HG03575 (cell line): Measurements from ENCODE around the gene FHIT.

Experiments
- ATAC-seq: cut with Tn5 transposase; IDR thresholded peaks from one replicate; pipeline ENCODE4 v1.9.1; 2021; ENCODE audit not compliant: unreplicated experiment, insufficient number of reproducible peaks, low FRiP score; ENCODE audit errors: extremely low read depth

Gene FHIT

GRCh38 chr3:60135474-60135873, 1115.8 kb downstream of the FHIT start:
- no peak for ATAC-seq

DNA sequence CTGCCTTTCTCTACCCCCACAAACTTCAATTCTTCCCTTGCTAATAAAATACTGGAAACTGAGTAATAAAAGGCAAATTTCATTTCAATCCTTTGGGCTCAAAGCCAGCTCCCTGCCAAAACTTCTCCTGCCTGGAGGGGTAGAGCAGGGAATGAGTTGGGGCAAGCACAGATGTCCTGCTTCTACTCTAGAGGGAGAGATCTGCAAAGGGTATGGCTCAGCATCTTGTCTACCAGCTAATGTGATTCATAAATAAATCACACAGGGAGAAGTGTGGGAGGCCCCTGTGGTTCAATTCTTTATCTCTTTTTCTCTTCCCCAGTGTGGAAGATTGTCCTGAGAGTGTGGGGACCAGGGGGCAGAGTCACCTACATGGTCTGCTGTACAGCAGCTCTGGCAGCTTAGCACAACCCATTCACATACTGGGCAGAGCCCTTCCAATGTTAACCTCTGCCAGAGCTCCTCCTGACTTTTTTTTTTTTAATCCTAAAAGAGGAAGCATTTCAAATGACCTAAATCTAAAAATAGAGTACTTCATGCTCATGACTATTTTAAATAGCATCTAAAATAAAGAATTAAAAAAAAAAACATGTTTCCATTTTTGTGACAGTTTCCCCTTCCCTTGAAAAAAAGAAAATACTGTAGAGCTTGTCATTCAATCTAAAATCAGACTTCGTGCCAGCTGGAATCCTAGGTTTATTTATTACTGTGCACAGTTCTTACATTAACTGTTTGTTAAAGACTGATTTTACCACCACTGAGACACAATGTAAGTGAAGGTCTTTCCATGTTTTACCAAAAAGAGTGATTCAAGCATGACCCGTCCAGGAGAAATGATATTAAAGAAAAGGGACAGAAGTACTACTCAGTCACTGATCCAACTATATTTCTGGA, 1117.7 kb downstream of the FHIT start:
- ATAC-seq: no peak

DNA sequence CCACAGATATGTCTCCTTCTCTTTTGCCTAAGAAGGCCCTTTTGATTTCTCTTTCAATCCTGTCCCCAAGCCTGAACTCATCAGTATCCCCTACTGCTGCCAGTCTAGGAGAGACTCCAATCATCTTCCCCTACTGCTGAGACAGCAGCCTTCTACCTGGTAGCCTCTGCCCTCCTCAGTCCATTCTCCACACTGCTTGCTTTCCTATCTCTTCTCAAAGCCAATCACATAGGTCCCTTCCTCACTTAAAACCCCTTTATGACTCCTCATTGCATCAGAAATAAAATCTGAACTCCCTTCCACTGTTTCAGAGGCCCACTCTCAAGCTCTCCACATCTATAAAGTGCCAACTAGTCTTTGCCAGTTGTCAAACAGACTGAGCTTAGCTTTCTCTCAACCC, 1119.6 kb downstream of the FHIT start:
- no peak for ATAC-seq

- ATAC-seq: no peak
Measured at GRCh38 chr3:60126511-60127304, 1124.5 kb downstream of the FHIT start.

GRCh38 chr3:60125686-60126085, 1125.6 kb downstream of the FHIT start:
- no peak for ATAC-seq

- ATAC-seq: no peak
Measured at GRCh38 chr3:60120245-60120644, 1131.0 kb downstream of the FHIT start.

DNA sequence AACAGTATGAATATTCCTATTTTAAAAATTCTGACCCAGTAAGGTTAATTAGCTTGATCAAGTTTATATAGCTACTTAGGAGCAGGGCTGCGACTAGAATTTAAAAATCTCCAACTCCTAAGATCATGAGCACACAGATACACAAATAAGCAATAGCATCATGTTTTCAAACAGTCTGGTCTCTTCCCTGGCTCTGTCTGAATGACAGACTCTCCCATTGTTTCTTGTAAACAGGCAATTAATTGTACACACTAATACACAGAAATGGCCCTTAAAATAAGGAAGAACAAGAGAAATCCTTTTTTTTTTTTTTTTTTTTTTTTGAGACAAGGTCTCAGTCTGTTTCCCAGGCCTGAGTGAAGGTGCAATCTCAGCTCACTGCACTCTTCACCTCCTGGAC, 1137.1 kb downstream of the FHIT start:
- ATAC-seq: no peak

DNA sequence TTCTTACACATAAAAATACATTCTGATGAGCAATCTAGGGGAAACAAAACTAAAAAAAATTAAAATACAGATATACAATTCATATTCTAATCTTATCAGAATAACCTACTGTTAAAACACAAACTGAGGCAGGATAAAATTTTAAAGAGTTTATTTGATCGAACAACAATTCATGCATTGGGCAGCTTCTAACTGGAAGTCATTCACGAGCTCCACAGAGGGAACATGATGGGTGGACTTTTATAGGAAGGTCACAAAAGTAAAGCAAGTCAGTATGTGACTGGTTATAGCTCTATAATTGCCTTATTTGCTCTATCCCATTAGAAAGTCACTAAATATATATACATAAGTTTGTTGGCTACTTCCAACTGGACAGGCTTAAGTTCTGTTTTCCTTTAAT, 1144.0 kb downstream of the FHIT start:
- ATAC-seq: no peak

- no peak for ATAC-seq
Measured at GRCh38 chr3:60102154-60102553, 1149.1 kb downstream of the FHIT start.

DNA sequence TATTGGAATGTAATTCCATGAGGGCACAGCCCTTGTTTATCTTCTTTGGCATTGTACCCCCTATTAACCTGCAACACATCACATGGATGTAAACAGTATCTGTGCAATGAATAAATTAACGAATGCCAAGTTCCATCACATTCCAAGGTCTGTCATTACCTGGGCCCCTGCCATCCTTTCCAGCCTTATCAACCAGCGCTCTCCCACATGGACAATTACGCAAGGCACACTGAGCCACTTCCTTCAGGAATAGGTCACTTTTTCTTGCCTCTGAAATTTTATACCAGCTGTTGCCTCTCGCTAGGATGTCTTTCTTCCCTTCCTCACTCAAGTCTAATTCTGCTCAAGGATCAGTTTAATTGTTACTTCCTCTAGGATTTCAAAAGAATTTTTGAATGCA, 1149.6 kb downstream of the FHIT start:
- no peak for ATAC-seq

DNA sequence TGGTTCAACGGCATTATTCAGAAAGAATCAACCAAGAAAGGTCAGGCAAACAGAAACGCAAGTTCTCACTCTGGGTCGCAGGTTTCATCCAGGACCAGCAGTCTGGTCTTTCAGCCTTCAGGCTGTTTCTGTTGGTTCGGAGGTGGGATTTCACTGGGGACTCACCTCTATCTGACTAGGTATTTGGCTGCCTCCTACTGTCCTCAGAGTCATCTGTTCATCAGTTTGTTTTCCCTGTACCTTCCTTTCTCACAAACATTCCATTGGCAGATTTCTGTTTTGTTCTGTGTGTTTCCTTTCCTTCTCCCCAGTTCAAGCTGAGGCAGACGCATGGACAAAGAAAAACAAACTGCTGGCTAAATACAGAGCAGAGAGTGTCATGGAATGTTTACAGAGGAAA, 1154.8 kb downstream of the FHIT start:
- ATAC-seq: no peak

- ATAC-seq: no peak
Measured at GRCh38 chr3:60095930-60096329, 1155.3 kb downstream of the FHIT start.

DNA sequence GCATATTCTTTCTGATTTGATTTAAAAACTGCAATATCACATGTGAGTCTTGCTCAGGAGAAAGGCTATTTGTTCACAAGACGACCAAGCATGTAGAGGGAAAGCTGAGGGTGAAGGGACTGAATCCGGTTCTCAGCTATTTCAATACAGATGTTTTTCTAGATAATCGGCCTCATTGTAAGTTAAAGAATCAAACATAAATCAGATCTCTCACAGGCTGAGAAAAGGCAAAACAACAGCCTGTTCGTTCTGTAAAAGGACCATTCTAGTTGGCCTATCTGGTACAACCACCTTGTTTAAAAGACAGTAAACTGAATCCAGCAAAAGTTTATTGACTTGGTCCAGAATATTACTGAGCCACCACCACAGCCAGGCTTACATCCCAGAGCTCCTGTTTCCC, 1155.7 kb downstream of the FHIT start:
- ATAC-seq: no peak

- ATAC-seq: no peak
Measured at GRCh38 chr3:60094392-60094947, 1156.8 kb downstream of the FHIT start.

DNA sequence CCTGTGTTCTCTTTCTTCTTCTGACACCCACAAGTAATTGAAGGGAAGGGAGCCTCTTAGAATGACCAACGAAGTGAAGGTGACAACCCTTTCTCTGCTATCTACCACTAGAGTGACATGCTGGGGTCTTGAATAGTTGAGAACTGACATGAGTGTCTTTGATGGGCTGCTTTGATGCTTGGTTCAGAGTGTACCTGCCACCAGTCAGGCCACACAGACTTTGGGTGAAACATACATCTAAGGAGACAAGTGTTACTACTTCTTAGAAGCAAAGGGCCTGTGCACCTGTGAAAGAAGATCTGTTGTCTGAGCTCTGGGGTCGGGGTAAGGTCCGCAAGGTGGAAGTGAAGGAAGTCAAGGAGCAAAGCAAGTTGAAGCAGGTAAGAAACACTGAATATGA, 1160.7 kb downstream of the FHIT start:
- ATAC-seq: no peak

DNA sequence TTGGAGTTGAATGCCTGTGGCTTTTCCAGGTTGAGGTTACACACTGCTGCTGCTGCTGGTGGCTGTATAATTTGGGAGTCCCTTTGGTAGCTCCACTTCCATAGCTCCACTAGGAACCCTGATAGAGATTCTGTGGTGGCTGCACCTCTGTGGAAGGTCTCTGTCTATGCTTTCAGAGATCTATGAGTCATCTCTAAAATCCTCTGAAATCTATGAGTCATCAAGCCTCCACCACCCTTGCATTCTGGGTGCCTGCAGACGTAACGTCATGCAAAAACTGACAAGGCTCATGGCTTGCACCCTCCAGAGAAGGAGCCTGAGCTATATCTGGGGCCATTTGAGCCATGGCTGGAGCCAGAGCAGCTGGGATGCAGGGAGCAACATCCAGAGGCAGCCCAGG, 1164.4 kb downstream of the FHIT start:
- no peak for ATAC-seq

- ATAC-seq: no peak
Measured at GRCh38 chr3:60085649-60086048, 1165.6 kb downstream of the FHIT start.

- ATAC-seq: no peak
Measured at GRCh38 chr3:60081381-60082095, 1169.7 kb downstream of the FHIT start.

DNA sequence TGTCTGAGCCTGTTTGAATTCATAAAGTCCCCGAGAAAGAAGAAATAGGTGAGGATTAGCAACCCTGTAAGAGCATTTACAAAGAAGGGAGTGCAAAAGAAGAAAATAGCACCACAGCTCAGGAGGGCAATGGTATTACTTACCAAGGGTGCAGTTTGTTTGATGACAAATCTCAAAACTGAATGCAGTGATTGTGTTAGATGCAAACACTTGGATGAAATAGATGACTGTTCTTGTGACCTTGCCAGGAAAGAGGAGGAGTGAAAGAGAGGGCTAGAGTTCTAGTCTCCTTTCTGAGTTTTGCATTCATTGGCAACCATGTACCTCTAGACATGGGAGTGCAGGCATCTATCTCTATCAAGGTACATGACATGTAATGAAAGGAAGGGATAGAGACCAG, 1170.6 kb downstream of the FHIT start:
- ATAC-seq: no peak
